Skin epidermis (tissue), 12 donors: ENCODE measurements around the gene LRRC43.
A peak's percentile ranks its signal among the peaks of the same experiment; 100 is the strongest.
"Not testable (repeated sequence)": the region's sequence is repeated elsewhere in the genome, so short reads cannot be mapped to it uniquely, and the experiment has no call there.

Experiments used
- H3K27ac ChIP-seq, 21 experiments: fragments of 200-600 bp; sonication (generic) in 11 of 21; one replicate each; pipeline ENCODE4 v1.5.0; 2020; ENCODE audit warnings: mild to moderate bottlenecking in 3 of 21, inconsistent platforms in 2 of 21, moderate library complexity in 2 of 21
- H3K4me3 ChIP-seq, 7 experiments: fragments of 200-600 bp; sonication (generic) in 2 of 7; one replicate each; pipeline ENCODE4 v1.5.0; 2020; ENCODE audit warnings: inconsistent platforms in 2 of 7, mild to moderate bottlenecking in 2 of 7, moderate library complexity in 1 of 7

The LRRC43 gene

DNA sequence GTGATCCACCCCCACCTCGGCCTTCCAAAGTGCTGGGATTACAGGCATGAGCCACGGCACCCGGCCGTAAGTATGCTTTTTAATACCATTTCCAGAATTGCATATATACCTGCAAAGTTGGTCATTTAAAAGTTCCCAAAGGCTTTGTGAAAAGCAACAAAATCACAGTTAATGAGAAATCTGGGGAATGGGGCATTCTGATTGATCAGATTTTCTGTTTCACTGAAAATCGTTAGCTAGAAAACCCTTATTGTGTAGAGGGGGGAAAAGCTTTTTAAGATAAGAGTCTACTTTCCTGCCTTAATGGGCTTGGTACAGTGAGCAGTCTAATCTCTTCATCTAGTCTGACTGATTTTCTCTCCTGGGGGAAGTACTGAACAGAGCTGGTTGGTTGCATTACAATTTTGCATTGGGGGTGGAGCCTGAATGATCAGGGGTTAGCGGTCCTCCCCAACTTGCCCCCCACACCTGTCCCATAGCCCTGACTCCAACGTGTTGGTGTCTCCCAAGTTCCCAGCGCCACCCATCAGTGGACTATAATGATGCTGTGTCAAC lies 32.7 kb upstream of the LRRC43 start:
- H3K4me3 ChIP-seq, result no peak overlapping the region
- H3K27ac ChIP-seq, result no peak overlapping the region

DNA sequence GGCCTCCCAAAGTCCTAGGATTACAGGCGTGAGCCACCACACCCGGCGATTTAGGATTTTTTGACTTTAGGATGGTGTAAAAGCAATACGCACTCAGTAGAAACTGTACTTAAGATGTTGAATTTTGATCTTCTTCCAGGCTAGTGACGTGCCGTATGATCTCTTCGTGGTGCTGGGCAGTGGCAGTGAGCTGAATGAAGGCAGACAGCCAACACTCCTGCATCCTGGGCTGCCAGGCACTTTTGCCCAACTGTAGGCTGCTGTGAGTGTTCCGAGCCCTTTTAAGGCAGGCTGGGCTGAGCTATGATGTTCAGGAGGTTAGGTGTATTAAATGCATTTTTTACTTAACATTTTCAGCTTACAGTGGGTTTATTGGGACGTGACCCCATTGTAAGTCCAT lies 30.2 kb upstream of the LRRC43 start:
- Histone ChIP-seq H3K27ac (no peak overlapping the region), H3K4me3 (no peak overlapping the region)

DNA sequence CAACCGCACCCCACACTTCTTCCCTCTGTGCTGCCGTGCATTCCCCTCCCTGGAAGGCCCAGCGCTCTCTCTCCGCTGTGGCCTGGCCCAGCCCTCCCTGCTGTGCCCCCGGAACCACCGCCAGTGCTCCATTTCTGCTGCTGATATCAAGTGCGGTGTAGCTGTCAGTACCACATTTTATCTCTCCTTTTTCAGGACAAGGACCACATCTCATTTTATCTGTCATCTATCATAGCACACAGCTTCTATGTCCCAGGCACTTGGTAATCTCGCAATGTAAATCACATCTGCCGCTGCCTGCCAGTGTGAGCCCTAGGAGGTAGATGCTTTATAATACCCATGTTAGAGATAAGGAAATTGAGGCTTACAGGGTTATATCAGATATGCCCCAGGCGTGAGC lies 27.2 kb upstream of the LRRC43 start:
- Histone ChIP-seq H3K4me3 (no peak overlapping the region), H3K27ac (no peak overlapping the region)

DNA sequence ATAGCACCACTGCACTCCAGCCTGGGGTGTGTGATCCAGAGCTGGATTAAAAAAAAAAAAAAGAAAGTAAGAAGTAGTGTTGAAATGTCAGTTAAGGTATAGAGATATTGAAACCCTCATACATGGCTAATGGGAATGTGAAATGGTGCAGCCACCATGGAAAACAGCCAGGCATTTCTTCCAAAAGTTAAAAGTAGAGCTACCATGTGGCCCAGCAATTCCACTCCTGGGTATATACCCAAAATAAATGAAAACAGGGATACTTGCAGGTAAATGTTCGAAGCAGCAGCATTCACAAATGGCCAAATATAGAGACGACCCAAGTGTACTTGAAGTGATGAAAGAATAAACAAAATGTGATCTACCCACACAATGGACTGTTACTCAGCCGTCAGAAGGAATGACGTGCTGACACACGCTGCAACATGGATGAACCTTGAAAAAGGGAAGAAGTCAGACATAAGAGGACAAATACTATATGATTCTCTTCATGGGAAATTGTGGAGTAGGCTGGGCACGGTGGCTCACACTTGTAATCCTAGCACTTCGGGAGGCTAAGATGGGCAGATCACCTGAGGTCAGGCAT lies 24.1 kb upstream of the LRRC43 start:
- Histone ChIP-seq H3K4me3 (no peak overlapping the region), H3K27ac (no peak overlapping the region)

DNA sequence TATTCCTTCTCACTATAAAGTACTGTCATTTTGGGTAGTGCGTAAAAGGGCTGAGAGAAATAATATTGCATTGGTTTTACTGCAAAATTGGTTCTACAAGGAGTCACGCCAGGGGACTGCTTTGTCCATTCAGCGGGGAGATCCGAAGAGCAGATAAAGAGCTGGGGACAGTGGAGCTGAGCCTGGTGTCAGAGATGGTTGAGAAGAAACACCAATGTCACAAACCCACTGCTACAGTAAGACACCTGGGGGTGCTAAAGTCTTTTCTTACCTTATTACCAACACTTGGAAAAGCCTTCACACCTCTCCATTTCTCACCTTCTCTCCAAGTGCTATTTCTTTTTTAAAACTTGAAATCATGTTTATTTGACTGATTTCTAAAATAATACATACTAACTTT lies 23.0 kb upstream of the LRRC43 start:
- no peak overlapping the region for H3K4me3 ChIP-seq
- no peak overlapping the region for H3K27ac ChIP-seq

DNA sequence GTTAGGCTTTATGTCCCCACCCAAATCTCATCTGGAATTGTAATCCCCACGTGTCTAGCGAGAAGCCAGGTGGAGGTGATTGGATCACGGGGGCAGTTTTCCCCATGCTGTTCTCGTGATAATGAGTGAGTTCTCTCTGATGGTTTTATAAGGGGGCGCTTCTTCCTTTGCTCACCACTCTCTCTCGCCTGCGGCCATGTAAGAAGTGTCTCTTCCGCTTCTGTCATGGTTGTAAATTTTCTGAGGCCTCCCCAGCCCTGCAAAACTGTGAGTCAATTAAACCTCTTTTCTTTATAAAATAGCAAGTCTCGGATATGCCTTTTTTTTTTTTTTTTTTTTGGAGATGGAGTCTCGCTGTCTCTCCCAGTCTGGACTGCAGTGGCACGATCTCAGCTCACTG lies 22.2 kb upstream of the LRRC43 start:
- Histone ChIP-seq H3K4me3 (no peak overlapping the region), H3K27ac (no peak overlapping the region)

DNA sequence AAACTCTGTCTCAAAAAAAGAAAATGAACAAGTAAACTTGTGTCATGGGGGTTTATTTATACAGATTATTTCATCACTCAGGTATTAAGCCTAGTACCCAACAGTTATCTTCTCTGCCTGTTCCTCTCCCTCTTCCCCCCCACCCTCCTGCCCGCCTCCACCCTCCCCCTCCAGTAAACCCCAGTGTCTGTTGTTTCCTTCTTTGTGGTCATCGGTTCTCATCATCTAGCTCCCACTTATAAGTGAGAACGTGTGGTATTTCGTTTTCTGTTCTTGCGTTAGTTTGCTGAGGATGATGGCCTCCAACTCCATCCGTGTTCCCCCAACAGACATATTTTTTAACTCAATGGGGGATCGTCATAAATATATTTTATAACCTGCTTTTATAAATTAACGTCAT lies 21.2 kb upstream of the LRRC43 start:
- no peak overlapping the region for H3K4me3 ChIP-seq
- no peak overlapping the region for H3K27ac ChIP-seq

DNA sequence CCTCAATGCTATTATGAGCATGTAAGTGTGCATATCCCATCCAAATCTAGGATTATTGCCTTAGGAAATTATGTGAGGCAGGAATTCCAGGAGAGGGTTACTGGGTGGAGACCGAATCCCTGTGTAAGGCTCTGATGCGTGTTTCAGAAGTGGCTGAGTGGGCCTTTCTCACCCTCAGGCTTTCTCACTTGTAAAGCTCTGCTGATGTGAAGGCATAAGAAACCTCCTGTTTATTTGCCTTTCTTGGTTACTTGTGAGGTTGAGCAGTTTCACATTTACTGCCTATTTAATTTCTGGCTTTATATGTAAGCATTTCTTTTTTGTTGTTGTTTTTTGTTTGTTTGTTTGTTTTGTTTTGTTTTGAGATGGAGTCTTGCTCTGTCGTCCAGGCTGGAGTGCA lies 19.9 kb upstream of the LRRC43 start:
- H3K4me3 ChIP-seq, result no peak overlapping the region

DNA sequence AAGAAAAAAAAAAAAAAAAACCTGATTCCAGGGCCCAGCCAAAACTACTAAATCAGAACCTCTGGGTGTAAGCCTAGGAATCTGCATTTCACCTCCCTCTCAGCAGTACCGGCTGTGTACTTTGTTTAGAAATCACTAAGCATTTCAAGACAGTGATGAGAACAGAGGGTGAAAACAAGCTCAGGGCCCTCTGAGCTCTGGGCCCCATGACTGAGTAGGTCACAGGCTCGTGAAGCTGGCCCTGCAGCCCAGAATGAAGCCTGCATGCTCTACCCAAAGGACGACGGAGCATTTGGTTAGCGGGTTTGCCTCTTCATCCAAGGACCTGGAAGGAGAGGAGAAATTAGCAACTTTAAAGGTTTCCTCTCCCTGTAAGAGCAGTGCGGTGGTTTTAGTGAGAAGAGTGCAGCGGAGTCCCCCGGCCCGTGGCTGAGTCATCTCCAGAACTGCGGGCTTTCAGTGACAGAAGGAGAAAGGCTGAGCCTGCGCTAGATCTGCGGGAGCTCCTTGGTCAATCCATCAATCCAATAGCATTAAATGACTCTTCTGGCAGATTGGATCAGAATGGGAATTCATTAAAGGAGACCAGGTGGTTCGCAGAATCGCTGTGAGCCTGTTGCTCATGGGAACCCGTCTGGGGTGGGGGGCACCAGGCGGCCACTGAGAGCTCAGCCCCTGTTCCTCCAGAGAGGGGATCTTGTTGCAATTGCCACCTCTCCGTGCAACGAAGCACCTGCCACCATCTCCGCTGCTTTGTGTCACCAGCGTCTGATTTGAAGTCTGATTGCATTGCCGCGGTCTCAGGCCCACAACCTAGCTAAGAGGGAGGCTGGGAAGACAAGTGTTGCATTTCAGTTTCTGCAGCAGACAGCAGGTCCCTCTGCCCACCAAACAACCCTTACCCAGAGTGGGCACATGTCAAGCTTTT lies 16.2 kb upstream of the LRRC43 start:
- H3K4me3 ChIP-seq, result no peak overlapping the region
- H3K27ac ChIP-seq, result peak overlapping the region in 2 of 21 experiments; percentile 5 to 42

More for the DNA sequence above, 19.9 kb upstream of the LRRC43 start:
- no peak overlapping the region for H3K27ac ChIP-seq

DNA sequence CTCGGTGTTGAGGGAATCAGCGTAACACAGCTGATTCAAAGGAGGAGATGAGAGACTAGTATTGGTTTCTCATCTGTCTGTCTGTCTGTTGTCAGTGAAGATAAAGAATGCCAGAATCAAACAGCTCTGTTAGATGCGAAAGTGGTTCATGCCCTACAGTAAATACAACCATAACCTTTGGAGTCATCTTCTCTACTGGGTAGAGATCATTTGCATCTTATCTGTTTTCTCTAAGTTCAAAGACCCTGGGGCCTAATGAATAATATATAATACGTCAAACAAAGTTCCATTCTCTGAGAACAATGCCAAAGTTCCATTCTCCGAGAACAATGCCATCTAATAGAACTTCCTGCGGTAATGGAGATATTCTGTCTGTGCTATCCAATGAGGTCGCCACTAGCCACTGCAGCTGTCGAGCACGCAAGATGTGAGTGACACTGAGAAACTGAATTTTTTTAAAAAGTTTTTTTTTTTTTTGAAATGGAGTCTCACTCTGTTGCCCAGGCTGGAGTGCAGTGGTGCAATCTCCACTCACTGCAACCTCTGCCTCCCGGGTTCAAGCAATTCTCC lies 15.5 kb upstream of the LRRC43 start:
- H3K27ac ChIP-seq, result peak overlapping the region in 2 of 21 experiments; percentile 5 to 42
- H3K4me3 ChIP-seq, result no peak overlapping the region

DNA sequence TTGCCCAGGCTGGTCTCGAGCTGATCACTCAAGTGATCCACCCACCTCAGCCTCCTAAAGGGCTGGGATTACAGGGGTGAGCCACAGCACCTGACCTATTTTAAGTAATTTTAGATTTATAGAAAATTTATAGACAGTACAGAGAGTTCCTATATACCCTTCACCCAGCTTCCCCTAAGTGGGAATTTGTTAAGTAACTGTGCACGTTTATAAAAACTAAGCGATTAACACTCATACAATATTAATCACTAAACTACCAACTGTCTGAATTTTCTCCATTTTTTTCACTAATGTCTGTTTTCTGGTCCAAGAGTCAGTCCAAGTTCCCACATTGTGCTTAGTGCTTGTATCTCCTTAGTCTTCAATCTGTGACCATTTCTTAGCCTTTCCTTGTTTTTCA lies 14.4 kb upstream of the LRRC43 start:
- Histone ChIP-seq H3K4me3 (no peak overlapping the region), H3K27ac (no peak overlapping the region)

DNA sequence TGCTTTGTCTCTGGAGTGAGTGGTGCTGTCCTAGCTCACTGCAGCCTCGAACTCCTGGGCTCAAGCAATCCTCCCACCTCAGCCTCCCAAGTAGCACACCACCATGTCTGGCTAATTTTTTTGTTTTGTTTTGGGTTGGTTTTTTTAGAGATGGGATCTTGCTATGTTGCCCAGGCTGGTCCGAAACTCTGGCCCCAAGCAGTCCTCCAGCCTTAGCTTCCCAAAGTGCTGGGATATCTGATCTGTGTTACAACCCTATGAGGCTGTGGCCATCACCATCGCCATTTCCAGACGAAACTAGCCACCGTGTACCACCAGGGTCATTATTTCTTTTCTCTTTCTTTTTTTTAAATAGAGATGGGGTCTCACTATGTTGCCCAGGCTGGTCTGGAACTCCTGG lies 11.5 kb upstream of the LRRC43 start:
- H3K27ac ChIP-seq, result no peak overlapping the region
- no peak overlapping the region for H3K4me3 ChIP-seq

DNA sequence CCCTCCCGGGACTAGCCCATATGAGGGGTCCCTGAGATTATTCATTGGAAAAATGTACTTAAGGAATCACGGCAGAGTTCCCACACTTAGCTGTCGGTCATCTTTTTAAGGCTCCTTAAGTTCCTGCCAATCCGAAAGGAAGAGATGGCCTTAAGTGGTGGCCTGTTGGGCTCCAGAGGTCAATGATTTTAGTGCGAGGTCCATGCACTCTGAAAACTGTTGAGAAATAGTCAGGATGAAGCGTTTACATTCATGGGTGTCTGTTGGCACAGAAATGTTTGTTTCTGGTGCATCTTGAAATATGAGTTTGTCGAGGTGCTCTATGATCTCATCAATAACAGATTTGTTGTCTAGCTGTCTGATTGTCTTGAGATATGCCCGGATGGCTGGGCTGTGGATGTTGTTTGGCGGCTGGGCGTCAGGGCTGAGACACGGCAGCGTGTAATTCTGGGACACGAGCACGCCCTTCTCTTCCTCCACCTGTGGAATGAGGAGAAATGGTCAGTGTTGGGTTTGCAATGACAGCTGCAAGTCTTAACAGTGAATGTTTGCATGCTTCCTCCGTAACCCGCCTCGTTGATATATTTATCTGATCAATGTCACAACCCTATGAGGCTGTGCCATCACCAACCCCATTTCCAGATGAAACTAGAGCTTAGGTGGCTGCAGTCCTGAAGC lies 10.5 kb upstream of the LRRC43 start:
- no peak overlapping the region for H3K4me3 ChIP-seq
- H3K27ac ChIP-seq, result no peak overlapping the region

DNA sequence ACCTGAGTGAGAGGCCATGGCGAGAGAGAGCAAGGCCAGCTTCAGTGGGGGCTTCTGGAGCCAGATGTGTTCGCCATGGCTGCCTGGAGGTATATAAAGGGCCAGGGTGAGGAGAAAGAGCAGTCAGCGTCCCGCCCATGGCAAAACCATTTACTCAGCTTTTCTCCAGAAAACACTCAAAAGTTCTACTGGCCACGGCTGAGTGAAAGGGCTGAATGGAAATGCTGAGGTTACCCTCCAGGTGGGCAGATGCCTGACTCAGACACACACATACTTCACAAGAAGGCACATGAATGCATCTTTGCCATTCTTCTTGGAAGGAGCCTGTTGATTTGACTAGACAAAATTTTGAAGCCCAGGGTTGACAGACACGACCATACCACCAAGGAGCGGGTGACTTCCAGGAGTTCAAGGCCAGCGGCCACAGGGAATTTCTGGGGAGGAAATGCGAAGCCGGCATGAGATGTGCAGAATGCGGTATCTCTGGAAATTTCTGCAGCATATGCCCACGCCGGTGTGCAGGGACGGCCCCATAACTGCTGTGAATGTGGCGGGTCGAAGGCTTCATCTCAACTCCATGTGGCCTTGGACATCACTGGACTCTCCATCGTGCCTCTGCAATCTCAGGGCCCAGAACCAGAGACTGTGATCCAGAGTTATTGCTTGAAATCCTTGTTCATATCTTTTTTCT lies 8.6 kb upstream of the LRRC43 start, which contains the start of gene IL31:
Gene IL31, minus strand, starts transcription at position 67 of the 691 bp plus-strand sequence. Its CDS starts 49 bp downstream, at position 18.
- no peak within 1 kb of the TSS for H3K4me3 ChIP-seq
- no peak within 1 kb of the TSS for H3K27ac ChIP-seq

DNA sequence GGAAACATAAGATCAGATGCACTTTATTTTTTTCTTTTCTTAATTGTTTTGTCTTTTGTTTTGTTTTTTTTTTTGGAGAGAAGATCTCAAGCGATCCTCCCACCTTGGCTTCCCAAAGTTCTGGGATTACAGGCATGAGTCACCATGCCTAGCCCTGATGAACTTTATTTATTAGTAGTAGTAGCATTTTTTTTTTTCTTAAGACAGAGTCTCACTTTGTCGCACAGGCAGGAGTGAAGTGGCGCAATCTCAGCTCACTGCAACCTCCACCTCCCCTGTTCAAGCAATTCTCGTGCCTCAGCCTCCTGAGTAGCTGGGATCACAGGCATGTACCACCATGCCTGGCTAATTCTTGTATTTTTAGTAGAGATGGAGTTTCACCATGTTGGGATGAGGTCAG lies 6.5 kb upstream of the LRRC43 start:
- H3K27ac ChIP-seq, H3K4me3 ChIP-seq: not testable (repeated sequence)

DNA sequence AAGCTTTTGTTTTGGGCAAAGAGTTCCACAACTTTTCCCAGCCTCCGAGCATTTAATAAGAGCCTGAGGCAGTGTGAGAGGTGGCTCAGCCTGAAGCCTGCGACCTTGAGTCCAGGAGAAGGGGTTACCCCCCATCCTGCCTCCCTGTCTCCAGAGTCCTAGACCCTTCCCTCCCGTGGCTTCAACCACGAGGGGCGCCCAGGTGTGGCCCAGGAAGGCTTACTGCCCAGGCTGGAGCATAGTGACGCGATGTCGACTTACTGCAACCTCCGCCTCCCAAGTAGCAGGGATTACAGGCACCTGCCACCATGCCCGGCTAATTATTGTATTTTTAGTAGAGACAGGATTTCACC lies 641 bp downstream of the LRRC43 start:
- Histone ChIP-seq H3K27ac (peak overlapping the region in 4 of 21 experiments; percentile 4 to 67 (median 48)), H3K4me3 (peak overlapping the region; percentile 37 to 60 (median 48))

DNA sequence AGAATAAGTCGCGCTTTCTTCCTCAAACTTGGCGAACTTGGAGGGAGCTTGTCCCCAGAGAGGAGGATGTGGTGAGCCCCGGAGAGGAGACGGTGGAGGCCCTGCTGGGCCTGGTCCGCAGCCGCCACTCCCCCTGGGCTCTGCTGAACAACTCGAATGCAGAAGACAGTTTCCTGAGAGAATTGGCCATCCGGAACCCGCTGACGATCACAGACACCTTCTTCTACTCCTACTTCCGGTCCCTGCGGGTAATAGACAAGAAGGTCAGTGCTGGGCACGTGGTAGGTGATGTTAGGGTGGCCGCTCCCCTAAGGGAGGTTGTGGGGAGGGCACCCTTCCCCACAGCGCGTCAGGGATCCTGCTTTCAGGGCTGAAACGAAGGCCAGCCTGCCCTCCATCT lies 1.6 kb downstream of the LRRC43 start:
- no peak overlapping the region for H3K4me3 ChIP-seq
- H3K27ac ChIP-seq, result no peak overlapping the region

DNA sequence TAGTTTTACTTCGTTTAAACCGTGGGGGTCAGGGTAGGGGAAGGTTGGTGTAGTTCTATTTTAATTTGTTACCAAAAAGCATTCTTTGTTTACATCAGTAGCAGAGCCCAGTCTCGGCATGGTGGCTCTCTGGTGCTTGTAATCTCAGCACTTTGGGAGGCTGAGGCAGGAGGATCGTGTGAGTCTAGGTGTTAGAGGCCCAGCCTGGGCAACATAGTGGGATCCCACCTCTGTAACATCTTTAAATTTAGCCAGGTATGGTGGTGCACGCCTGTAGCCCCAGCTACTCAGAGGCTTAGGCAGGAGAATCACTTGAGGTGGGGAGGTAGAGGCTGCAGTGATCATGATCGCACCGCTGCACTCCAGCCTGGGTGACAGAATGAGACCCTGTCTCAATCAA lies 2.2 kb downstream of the LRRC43 start:
- Histone ChIP-seq H3K4me3 (no peak overlapping the region), H3K27ac (no peak overlapping the region)

DNA sequence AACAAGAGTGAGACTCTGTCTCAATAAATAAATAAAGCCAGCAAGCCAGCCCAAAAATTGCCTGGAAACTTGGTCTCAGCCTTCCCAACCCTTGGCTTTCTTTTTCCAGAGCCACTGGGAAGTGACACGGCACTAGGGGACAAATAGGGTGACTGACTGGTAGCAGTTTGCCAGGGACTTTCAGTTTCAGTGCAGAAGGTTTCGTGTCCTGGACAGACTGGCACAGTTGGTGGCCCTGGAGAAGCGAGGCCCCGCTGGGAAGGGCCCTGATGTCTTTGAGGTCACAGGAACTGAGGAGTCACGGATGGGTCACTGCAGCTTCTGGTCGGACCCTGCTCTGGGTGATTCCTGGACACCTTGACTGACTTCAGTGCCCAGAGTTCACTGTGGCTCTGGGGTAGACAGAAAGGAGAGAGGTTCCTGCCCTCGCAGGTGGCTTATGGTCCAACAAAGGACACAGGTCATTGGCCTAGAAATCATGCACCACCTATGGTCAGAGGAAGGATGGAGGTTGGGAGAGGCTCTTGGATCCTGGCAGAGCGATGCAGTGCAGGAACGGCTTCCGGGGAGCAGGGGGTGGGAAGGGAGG lies 2.7 kb downstream of the LRRC43 start:
- Histone ChIP-seq H3K4me3 (no peak overlapping the region), H3K27ac (no peak overlapping the region)
